ENCODE measurements around the gene UBASH3A.

UBASH3A gene

DNA sequence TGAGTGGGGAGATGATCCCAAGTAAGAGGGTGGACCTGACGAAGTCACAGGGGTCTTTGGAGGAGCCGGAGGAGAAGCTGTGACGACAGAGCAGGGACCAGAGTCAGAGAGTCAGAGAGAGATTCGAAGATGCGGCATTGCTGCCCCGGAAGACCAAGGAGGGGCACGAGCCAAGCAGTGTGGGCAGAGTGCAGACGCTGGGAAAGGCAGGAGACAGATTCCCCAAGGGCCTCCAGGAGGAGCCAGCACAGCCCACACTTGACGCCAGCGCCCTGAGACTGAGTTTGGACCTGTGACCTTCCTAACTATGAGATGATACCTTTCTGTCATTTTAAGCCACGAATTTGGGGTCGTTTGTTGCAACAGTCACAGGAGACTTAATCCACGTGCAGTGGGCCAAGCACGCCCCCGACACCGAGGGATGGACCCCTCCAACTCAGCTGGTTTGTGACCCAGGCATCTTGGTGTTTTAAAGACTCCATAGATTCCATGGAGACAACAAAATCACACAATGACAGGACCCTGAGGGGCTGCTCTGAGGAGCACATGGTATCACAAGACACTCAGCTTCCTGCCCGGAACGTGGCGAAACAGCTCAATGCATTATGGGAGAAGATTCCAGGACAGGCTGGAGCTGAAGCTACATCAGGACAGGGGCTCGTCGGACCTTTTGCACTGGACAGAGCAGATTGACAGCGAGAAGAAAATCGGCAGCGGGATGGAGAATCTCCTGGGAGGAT, 26.3 kb upstream of the UBASH3A start:
- H3K4me1 ChIP-seq (ENCODE audit: control insufficient read depth, insufficient read depth, low read length), result no peaks in the 10 kb centered on the region
- no peak overlapping the region for H3K9ac ChIP-seq (ENCODE audit: low read length)
- no peak overlapping the region for H3K27ac ChIP-seq (ENCODE audit: low read depth, low read length)
- H3K27me3 ChIP-seq (ENCODE audit: control insufficient read depth, insufficient read depth, low read length), result peaks cover 4% of the 10 kb centered on the region
- no peaks in the 10 kb centered on the region for H3K36me3 ChIP-seq (ENCODE audit: control insufficient read depth, insufficient read depth, low read length)
- no peak overlapping the region for H3K4me3 ChIP-seq (ENCODE audit: low read length)

DNA sequence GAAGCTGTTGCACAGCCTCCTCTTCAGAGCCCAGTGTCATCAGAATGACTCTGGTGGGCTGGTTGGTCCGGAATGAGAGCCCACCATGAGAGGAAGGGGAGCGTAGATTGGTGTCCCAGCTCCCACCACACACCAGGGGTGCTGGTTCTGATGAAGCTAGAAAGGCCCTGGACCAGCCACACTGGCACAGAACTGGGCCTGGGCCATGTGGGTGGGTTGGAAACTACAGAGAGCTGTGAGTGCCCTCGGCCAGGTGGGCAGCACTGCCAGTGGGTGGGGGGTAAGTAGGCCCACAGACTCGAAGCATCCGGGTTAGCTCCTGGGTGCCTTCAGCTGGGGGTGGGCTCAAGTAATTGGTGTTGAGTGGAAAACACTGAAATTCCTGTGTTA, 25.8 kb upstream of the UBASH3A start:
- Histone ChIP-seq H3K27me3 (ENCODE audit: control insufficient read depth, insufficient read depth, low read length) (peaks cover 4% of the 10 kb centered on the region), H3K9ac (ENCODE audit: low read length) (no peak overlapping the region), H3K27ac (ENCODE audit: low read depth, low read length) (no peak overlapping the region), H3K4me3 (ENCODE audit: low read length) (no peak overlapping the region), H3K4me1 (ENCODE audit: control insufficient read depth, insufficient read depth, low read length) (no peaks in the 10 kb centered on the region), H3K36me3 (ENCODE audit: control insufficient read depth, insufficient read depth, low read length) (no peaks in the 10 kb centered on the region)

DNA sequence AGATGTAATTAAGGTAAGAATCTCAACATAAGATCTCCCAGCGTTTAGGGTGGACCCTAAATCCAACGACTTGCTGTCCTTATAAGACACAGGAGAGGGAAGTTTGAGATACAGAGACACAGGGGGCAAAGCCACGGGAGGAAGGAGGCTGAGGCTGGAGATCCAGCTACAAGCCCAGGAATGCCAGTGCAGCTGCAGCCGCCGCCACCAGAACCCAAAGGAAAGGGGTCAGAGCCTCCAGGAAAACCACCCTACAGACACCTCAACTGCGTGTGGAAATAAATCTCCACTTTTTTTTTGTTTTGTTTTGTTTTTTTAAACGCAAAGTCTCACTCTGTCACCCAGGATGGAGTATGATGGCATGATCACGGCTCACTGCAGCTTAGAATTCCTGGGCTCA, 25.3 kb upstream of the UBASH3A start:
- Histone ChIP-seq H3K36me3 (ENCODE audit: control insufficient read depth, insufficient read depth, low read length) (no peaks in the 10 kb centered on the region), H3K27me3 (ENCODE audit: control insufficient read depth, insufficient read depth, low read length) (peaks cover 4% of the 10 kb centered on the region), H3K9ac (ENCODE audit: low read length) (no peak overlapping the region), H3K4me1 (ENCODE audit: control insufficient read depth, insufficient read depth, low read length) (no peaks in the 10 kb centered on the region), H3K4me3 (ENCODE audit: low read length) (no peak overlapping the region), H3K27ac (ENCODE audit: low read depth, low read length) (no peak overlapping the region)

DNA sequence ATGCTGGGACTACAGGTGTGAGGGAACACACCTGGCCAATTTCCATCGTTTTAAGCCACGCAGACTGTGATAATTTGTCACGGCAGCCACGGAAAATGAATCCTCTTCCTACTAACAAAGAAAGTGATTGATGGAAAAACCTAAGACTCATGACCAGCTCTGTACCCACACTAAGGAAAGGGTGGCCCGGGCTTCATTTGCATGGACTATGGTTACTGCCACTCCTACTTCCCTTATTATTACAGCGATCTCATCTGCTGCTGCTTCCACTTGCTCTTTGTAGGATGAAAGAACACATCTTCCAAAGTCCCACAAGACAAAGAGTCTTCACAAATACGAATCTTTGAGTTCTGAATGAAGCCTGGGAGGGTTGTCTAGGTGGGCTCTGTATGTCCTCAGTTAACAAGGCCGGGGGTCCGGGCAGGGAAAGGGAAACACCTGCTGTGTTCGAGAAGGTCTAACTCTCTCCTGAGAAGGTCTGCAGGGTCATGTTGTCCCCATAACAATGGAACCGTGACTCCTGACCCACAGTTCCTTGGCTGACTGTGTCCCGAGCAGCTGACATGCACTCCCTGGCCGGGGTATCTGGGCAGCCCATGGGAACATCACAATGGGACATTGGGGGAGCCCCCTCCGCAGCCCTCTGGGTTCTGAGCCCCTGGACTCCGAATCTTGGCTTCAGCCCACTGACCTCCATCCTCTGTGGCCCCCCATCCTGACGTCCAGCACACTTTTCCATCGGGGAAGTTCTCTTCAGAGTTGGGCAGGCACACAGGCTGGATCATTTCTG, 24.1 kb upstream of the UBASH3A start:
- no peaks in the 10 kb centered on the region for H3K4me1 ChIP-seq (ENCODE audit: control insufficient read depth, insufficient read depth, low read length)
- no peaks in the 10 kb centered on the region for H3K36me3 ChIP-seq (ENCODE audit: control insufficient read depth, insufficient read depth, low read length)
- no peak overlapping the region for H3K9ac ChIP-seq (ENCODE audit: low read length)
- H3K27me3 ChIP-seq (ENCODE audit: control insufficient read depth, insufficient read depth, low read length), result peaks cover 4% of the 10 kb centered on the region
- H3K4me3 ChIP-seq (ENCODE audit: low read length), result no peak overlapping the region
- no peak overlapping the region for H3K27ac ChIP-seq (ENCODE audit: low read depth, low read length)

DNA sequence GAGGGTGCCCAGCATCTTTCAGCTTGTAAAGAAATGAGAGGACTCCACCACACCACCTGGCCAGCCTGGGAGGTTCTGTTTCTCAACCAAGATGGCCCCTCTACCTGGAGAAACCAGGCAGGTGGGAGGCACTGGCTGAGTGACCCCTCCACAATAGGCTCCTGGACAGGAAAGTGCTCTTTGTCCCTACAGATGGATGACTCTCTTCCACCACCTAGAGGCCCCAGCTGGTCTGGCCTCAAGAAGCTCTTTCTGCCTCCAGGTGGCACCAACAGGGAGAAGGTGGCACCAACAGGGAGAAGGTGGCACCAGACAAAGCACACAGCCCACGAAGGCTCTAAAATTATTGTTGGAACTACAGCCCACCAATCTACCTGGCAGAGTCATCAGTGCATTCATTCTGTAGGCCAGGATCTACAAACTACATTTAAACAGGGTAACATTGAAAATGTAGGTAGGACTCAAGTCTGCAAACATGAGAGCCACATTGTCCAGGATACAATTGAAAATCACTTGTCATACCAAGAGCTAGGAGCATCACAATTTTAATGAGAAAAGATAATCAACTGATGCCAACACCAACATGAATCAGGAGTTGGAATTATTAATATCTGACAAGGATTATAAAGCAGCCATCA, 22.2 kb upstream of the UBASH3A start:
- H3K27ac ChIP-seq (ENCODE audit: low read depth, low read length), result no peak overlapping the region
- no peaks in the 10 kb centered on the region for H3K4me1 ChIP-seq (ENCODE audit: control insufficient read depth, insufficient read depth, low read length)
- no peaks in the 10 kb centered on the region for H3K27me3 ChIP-seq (ENCODE audit: control insufficient read depth, insufficient read depth, low read length)
- H3K4me3 ChIP-seq (ENCODE audit: low read length), result no peak overlapping the region
- no peak overlapping the region for H3K9ac ChIP-seq (ENCODE audit: low read length)
- H3K36me3 ChIP-seq (ENCODE audit: control insufficient read depth, insufficient read depth, low read length), result no peaks in the 10 kb centered on the region

DNA sequence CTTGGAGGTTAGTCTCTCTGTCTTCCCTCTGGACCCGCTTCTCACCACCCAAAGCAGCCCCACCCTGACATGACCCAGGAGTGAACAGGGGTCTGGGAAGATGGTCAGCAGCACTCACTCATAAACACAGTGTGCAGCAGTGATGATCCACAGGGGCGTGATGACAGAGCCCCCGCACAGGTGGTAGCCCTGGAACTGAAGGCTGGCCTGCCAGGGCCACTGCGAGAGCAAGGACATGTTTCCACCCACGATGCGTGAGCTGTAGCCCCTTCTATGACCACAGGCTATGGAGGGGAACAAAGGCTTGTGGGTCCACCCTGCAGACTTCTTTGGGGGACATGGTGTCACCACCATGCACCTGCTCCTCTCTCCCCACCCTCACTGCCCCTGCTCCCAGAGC, 20.8 kb upstream of the UBASH3A start:
- no peak overlapping the region for H3K4me3 ChIP-seq (ENCODE audit: low read length)
- no peak overlapping the region for H3K9ac ChIP-seq (ENCODE audit: low read length)
- H3K27me3 ChIP-seq (ENCODE audit: control insufficient read depth, insufficient read depth, low read length), result no peaks in the 10 kb centered on the region

DNA sequence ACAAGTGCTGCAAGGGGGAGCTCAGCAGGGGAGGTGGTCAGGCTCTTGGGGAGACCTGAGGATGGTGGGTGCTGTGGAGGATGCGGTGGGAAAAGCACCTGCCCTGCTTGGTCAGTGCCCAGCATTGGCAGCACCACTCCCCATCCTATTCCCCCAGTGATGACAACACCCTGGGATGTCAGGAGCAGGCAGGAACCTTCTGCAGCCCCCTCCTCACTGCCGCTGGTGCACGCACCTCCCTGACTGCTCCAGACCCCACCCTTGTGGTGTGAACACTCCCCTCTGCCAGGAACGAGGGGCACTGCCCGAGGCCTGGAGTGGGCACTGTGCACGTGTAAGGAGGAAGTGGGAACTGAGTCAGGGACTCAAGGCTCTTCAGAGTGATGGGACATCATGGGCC, 20.4 kb upstream of the UBASH3A start:
- Histone ChIP-seq H3K4me3 (ENCODE audit: low read length) (no peak overlapping the region), H3K36me3 (ENCODE audit: control insufficient read depth, insufficient read depth, low read length) (no peaks in the 10 kb centered on the region), H3K27ac (ENCODE audit: low read depth, low read length) (no peak overlapping the region), H3K9ac (ENCODE audit: low read length) (no peak overlapping the region), H3K4me1 (ENCODE audit: control insufficient read depth, insufficient read depth, low read length) (no peaks in the 10 kb centered on the region), H3K27me3 (ENCODE audit: control insufficient read depth, insufficient read depth, low read length) (no peaks in the 10 kb centered on the region)

More for the DNA sequence above, 20.8 kb upstream of the UBASH3A start:
- Histone ChIP-seq H3K36me3 (ENCODE audit: control insufficient read depth, insufficient read depth, low read length) (no peaks in the 10 kb centered on the region), H3K4me1 (ENCODE audit: control insufficient read depth, insufficient read depth, low read length) (no peaks in the 10 kb centered on the region), H3K27ac (ENCODE audit: low read depth, low read length) (no peak overlapping the region)

DNA sequence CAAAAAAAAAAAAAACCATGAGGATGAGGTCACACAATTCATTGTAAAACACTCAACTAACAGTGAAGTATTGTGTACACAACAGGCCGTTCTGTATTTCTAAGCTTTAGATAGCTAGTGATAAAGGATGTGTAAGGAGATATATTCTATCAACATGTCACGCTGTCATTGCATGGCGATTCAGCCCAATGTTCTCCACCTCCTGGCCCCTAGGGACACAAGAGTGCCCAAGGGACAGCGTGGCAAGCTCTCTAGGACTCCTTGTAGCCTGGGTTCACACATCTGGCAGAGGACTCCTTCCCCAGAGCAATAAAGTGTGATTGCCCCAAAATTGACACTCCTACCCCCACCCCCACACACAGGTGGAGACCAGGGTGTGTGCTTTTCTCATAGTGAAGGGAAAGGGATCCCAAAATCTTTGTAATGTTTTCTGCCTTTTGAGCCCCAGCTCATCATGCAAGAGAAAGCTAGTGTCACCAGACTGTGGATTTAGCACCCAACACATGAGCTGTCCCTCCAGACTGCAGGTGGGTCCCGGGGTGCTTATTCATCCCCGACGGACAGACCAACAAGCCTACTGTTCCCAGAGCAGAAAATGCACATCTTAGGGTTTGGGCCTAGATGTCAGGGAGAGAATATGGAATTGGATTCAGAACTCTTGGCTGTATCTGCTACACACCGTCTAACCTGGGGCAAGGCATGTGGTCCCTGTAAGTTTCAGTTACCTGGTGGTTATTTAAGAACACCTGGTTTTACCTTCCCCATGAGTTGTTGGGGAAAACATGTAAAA, 19.4 kb upstream of the UBASH3A start:
- H3K4me1 ChIP-seq (ENCODE audit: control insufficient read depth, insufficient read depth, low read length), result no peaks in the 10 kb centered on the region
- no peak overlapping the region for H3K27ac ChIP-seq (ENCODE audit: low read depth, low read length)
- no peak overlapping the region for H3K4me3 ChIP-seq (ENCODE audit: low read length)
- H3K36me3 ChIP-seq (ENCODE audit: control insufficient read depth, insufficient read depth, low read length), result no peaks in the 10 kb centered on the region
- no peaks in the 10 kb centered on the region for H3K27me3 ChIP-seq (ENCODE audit: control insufficient read depth, insufficient read depth, low read length)
- no peak overlapping the region for H3K9ac ChIP-seq (ENCODE audit: low read length)

DNA sequence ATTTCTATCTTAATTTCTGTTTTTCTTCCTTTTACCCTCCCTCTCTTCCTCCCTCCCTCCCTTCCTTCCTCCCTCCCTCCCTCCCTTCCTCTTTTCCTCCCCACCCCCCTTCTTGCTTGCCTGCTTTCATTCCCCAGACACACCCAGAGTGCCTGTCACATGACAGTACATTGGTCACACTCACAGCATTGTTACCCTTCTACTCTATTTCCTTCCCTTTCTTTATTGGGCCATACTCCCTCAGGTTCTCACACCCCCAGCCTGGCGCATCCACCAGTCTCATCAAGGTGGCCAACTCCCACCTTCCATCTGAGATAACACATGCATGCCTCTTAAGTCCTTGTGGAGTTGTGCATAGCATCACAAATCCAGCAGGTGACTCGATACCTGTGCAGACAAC, 18.7 kb upstream of the UBASH3A start:
- H3K4me3 ChIP-seq (ENCODE audit: low read length), result no peak overlapping the region
- H3K27ac ChIP-seq (ENCODE audit: low read depth, low read length), result no peak overlapping the region
- no peaks in the 10 kb centered on the region for H3K27me3 ChIP-seq (ENCODE audit: control insufficient read depth, insufficient read depth, low read length)
- no peaks in the 10 kb centered on the region for H3K36me3 ChIP-seq (ENCODE audit: control insufficient read depth, insufficient read depth, low read length)
- H3K9ac ChIP-seq (ENCODE audit: low read length), result no peak overlapping the region
- no peaks in the 10 kb centered on the region for H3K4me1 ChIP-seq (ENCODE audit: control insufficient read depth, insufficient read depth, low read length)

DNA sequence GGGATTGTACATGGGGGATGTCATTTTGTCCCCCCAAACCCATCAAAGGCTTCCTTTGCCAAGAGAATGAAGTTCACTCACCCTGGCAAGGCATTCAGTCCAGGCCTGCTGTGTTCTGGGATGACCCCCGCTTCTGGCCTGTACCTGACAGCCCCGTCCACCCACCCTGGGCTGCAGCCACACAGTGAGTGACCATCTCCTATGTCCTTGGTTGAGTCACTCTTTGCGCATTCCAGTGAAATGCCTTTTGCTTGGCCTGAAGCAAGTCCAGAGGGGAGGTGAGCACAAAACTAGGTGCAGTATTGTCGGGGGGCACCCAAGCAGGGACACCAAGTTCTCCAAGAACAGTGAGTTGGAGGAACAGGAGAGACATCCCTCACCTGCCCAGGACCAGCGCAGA, 18.1 kb upstream of the UBASH3A start:
- no peak overlapping the region for H3K9ac ChIP-seq (ENCODE audit: low read length)
- no peaks in the 10 kb centered on the region for H3K4me1 ChIP-seq (ENCODE audit: control insufficient read depth, insufficient read depth, low read length)

DNA sequence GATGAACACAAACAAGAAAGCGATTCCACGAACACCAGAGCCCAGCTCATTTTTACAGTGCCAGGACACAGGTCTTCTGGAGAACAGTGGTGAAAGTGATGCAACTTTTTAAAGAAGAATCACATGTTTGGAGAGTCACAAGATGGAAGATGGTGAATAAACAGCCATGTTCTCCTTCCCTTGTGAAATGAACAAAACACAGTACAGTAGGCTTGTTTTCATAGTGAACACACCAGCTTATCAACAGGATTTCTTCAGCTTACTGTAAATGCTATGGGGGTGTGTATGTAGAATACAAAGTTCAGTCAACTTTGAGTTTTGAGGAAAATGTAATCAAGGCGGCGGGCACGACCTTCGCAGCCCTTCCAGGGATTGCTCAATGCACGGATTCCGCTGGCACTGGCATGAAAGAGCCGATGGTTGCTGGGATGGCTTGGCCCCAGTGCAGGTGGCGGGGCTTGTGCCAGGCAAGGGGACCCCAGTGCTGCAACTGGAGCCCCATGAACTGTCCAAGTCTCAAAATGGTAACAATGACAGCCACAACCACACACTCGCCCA, 17.6 kb upstream of the UBASH3A start:
- H3K27ac ChIP-seq (ENCODE audit: low read depth, low read length), result no peak overlapping the region

More for the DNA sequence above, 18.1 kb upstream of the UBASH3A start:
- Histone ChIP-seq H3K4me3 (ENCODE audit: low read length) (no peak overlapping the region), H3K36me3 (ENCODE audit: control insufficient read depth, insufficient read depth, low read length) (no peaks in the 10 kb centered on the region), H3K27ac (ENCODE audit: low read depth, low read length) (no peak overlapping the region), H3K27me3 (ENCODE audit: control insufficient read depth, insufficient read depth, low read length) (no peaks in the 10 kb centered on the region)

DNA sequence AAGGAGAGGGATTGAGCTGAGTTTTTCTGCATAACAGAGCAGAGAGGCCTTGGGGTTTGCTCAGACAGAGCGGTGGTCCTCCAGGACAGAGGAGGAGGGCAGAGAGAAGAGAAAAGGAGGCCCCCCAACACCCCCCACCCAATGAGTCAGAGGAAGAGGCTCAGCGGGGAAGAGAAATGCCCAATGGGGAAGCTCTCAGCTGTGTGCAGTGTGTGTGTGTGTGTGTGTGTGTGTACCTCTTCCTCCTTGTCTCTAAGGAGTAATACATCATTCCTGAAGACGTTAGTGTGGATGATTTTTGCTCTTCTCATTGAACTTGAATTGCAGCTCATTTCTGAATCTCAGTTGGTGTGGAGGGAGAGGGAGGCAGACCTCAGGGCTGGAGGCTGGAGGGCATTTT, 16.5 kb upstream of the UBASH3A start:
- no peak overlapping the region for H3K9ac ChIP-seq (ENCODE audit: low read length)
- no peak overlapping the region for H3K27ac ChIP-seq (ENCODE audit: low read depth, low read length)
- H3K4me3 ChIP-seq (ENCODE audit: low read length), result no peak overlapping the region
- no peaks in the 10 kb centered on the region for H3K4me1 ChIP-seq (ENCODE audit: control insufficient read depth, insufficient read depth, low read length)
- no peaks in the 10 kb centered on the region for H3K36me3 ChIP-seq (ENCODE audit: control insufficient read depth, insufficient read depth, low read length)
- no peaks in the 10 kb centered on the region for H3K27me3 ChIP-seq (ENCODE audit: control insufficient read depth, insufficient read depth, low read length)

More for the DNA sequence above, 17.6 kb upstream of the UBASH3A start:
- no peaks in the 10 kb centered on the region for H3K36me3 ChIP-seq (ENCODE audit: control insufficient read depth, insufficient read depth, low read length)
- H3K4me1 ChIP-seq (ENCODE audit: control insufficient read depth, insufficient read depth, low read length), result no peaks in the 10 kb centered on the region
- H3K9ac ChIP-seq (ENCODE audit: low read length), result no peak overlapping the region
- no peaks in the 10 kb centered on the region for H3K27me3 ChIP-seq (ENCODE audit: control insufficient read depth, insufficient read depth, low read length)
- H3K4me3 ChIP-seq (ENCODE audit: low read length), result no peak overlapping the region

Measured in rectal smooth muscle tissue (tissue), 1 donor.